Measurements from ENCODE around the gene TNK2.

Gene TNK2

DNA sequence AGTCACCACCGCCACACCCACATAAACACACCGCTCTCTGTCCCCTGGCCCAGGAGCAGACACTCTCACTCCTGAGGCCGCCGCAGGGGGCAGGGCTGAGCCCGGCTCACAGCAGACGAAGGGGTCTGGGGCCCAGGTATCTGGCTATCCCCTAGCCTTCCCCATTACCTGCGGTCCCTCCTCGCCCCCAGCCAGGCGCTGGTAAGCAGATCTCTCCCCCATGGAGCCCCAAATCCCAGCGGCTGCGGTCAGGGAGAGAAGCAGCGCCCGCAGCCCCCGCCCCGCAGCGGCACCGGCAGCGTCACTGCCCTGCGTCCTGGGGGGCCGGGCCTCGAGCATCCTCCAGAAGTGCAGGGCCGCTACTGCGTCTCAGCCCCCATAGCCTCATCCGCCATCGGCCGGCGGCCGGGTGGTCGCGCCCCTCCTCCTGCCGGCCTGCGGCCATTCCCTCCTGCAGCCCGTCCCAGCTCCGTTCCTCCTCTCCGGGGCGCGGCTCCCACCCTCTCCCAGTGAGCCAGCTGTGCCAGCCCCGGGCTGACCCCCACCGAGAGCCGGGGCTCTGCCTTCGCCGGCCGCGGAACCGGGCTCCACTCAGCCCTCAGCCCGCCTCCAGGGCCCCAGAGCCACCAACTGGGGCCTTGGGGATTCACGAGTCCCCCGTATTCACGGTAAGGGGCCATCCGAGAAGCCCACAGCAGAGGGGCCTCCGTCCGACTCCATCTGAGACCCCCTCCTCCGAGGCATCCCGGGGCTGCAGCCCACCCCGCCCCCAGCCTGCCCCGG is 13.1 kb downstream of the TNK2 start:
- TF ChIP-seq, protein P1, sequence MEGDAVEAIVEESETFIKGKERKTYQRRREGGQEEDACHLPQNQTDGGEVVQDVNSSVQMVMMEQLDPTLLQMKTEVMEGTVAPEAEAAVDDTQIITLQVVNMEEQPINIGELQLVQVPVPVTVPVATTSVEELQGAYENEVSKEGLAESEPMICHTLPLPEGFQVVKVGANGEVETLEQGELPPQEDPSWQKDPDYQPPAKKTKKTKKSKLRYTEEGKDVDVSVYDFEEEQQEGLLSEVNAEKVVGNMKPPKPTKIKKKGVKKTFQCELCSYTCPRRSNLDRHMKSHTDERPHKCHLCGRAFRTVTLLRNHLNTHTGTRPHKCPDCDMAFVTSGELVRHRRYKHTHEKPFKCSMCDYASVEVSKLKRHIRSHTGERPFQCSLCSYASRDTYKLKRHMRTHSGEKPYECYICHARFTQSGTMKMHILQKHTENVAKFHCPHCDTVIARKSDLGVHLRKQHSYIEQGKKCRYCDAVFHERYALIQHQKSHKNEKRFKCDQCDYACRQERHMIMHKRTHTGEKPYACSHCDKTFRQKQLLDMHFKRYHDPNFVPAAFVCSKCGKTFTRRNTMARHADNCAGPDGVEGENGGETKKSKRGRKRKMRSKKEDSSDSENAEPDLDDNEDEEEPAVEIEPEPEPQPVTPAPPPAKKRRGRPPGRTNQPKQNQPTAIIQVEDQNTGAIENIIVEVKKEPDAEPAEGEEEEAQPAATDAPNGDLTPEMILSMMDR (IDR thresholded peaks at IDR 0.05; ENCODE audit: low read depth, low read length), result no peak
- H3K4me3 ChIP-seq (ENCODE audit: low read depth, low read length), result peak overlapping the region; percentile 73

DNA sequence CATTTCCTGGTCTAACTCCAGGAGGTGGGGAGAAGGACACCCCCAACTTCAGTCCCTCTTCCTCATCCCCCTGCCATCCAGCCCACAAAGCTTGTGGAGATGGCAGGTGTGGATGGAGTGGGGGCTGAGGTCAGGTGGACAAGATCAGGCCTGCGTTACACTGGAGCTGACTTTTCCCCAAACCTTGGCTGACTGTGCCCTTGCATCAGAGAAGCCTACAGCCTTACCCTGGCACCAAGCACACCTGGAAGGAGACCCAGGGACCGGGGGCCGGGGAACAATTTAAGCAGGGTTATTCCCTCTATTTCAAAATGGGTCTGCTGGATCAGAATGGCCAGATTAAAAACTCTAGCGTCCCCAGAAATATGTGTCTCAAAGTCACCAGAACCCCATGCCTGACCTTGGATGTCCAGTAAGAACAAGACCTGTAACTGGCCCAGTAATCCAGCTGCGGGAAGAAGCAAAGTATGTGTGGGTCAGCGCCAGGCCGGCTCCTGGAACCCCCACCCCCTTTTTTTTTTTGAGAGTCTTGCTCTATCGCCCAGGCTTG is 14.4 kb downstream of the TNK2 start:
- no peak overlapping the region for H3K4me3 ChIP-seq (ENCODE audit: low read depth, low read length)
- TF ChIP-seq, protein P1 (IDR thresholded peaks at IDR 0.05; ENCODE audit: low read depth, low read length), result no peak

DNA sequence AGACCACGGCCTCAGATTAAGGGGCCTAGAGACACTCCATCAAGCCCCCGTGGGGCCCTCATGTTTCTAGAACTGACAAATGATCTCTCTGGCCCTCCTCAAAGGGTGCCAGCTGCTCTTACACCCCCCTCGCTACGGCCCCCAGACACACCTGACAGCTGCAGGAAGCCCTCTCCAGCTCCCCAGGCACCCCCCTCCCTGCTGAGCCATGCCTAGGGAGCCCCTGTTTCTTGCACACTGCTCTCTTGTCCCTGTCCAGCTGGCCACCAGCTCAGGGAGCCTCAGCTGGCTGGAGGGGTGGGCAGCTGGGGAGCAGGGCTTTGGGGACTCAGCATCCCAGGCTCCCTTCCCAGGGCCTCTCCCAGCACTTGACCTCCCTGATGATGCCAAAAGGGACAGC is 14.8 kb downstream of the TNK2 start:
- H3K4me3 ChIP-seq (ENCODE audit: low read depth, low read length), result no peak overlapping the region
- TF ChIP-seq, protein P1 (IDR thresholded peaks at IDR 0.05; ENCODE audit: low read depth, low read length), result no peak

DNA sequence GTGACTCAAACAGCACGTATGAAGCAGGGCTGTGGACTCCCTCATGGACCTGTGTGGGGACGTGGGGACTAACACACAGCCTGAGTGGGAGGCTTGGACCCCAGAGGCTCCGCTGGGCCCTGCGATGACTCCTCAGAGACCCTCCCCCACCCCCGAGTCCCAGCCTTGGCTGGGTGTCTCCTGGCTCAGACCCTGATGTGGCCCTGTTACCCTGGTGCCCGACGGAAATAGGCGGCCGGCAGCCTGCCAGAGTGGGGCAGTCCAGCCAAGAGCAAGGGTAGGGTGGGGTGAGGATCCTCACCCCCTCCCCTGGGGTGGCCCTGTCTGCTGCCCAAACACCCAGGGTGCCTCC is 15.3 kb downstream of the TNK2 start:
- TF ChIP-seq, protein P1 (IDR thresholded peaks at IDR 0.05; ENCODE audit: low read depth, low read length), result no peak
- H3K4me3 ChIP-seq (ENCODE audit: low read depth, low read length), result peak overlapping the region; percentile 26; the same call in 1 of the 2 replicates

DNA sequence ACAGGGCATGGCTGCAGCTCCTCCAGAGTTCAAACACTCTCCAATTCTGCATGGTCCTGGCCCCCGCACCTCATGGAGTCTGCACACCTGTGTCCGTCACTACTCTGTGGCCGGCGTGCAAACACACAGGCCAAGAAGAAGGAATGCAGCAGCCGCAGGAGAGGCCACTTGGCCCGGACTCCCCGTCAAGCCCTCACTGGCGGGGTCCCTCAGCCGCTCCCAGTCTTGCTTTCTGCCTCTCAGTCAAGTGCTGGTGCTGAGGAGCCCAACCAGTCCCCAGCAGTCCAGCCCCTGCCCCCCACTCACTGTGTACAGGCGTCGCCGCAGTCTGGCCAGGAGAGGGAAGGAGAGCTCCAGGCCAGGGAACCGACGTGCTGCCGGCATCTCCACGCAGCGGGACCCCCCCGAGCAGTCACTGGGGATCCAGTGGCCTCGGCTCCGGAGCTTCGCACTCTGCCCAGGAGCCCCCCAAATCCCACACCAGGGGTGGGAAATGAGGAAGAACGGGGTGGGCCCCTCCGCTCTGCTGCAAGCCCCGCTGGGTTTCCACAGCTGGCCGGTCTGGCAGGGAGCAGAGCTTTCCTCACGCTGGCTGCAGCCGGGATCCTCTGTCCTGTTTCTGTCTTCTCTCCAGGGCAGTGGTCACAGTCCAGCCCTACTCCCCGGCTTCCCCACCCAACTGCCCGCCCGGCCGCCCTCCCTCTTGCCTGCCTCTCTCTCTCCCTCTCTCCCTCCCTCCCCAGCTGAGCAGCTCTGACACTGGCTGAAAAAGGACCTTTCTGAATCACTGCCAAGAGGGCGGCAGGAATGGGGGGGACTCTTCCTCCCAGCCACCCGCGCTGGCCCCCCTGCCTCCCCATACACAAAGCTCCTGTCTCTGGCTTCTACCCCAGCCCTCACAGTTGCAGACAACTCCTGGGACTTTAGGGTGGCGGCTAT is 16.0 kb downstream of the TNK2 start:
- peak overlapping the region; percentile 26; the same call in 1 of the 2 replicates for H3K4me3 ChIP-seq (ENCODE audit: low read depth, low read length)
- TF ChIP-seq, protein P1 (IDR thresholded peaks at IDR 0.05; ENCODE audit: low read depth, low read length), result no peak

DNA sequence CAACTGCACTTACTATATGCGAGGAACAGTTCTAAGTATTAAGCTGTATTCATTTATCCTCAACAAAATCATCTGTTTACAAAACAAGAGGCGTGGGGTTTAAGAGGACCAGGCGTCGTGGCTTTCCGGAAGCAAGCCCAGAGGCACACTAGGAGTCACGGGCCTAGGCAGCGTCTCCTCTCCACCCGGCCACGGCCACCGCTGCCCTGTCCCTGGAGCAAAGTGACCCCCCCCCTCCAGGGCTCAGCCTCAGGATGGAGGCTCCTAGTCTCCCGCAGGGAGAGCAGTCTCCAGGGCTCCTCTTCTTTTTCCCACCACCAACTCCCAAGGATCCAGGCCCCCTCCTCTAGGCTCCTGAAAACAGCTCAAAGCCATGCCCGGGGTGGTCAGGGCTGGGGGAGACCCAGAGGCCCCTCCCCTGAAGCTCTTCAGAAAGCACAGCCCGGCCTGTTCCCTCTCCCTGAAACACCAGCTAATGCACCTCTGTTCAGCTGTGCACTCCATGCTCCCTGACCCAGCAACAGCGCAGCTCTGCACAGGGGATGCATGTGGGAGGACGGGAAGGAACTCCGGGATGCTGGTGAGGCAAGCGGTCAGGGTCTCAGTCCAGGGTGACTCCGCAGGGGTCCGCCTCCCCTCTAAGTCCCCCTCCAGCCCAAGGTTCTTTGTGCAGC is 16.8 kb downstream of the TNK2 start:
- no peak overlapping the region for H3K4me3 ChIP-seq (ENCODE audit: low read depth, low read length)
- TF ChIP-seq, protein P1 (IDR thresholded peaks at IDR 0.05; ENCODE audit: low read depth, low read length), result no peak

Data from WI38 (cell line).